ENCODE measurements around the gene RBBP8NL. TPM values are rescaled to one million over a fixed set of nuclear protein-coding genes. Genes with fewer than 3 reads are reported as not detected.
"Not testable (repeated sequence)": the region's sequence is repeated elsewhere in the genome, so short reads cannot be mapped to it uniquely, and the experiment has no call there.

The RBBP8NL gene
- total RNA-seq, 1 donor from 2014 or later = 0.10 TPM

DNA sequence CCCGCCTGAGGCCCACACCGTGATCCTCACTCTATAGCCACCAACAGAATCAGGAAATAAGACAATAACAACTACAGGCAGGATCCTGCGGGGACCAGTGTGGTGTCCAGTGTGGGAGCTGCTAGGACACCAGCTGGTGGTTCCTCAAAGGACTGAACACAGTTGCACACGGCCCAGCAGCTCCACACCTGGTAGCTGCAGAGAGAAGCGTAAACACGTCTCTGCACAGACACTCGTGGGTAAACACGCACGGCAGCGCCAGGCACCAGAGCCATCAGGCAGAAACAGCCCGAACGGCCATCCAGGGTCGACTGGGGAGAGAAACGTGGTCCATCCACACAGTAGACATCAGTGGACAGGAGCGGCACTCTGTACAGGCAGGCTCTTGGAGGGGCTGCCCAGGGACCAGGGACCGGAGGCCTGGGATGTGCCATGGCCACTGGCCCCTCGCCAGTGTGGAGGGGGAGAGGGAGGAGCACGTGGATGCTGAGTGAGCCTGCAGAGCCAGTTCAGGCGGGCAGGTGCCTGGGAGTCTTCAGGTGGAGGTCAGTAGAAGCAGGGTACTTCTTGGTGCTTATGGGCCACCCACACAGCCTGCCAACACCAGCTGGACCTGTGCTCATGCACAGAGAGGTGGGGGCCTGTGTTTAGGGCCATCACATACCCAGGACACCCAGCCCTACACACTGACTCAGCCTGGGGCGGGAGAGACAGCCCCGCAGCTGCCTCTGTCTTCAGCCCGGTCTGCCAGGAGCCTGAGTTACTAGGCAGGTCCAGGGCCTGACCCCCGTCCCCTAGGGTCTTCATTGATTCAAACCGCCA lies 52.8 kb downstream of the RBBP8NL start:
- Mint-ChIP-seq H3K4me3 (ENCODE audit: unreplicated experiment) (peak overlapping the region; percentile 75), H3K27me3 (ENCODE audit: unreplicated experiment) (peaks cover 11% of the 10 kb centered on the region)

GRCh38 chr20:62373631-62374179 lies 53.6 kb downstream of the RBBP8NL start:
- not testable (repeated sequence) for H3K4me1 Mint-ChIP-seq (ENCODE audit: unreplicated experiment); H3K27ac Mint-ChIP-seq (ENCODE audit: unreplicated experiment); H3K9me3 Mint-ChIP-seq (ENCODE audit: unreplicated experiment); H3K4me3 Mint-ChIP-seq (ENCODE audit: unreplicated experiment); DNase-seq (ENCODE audit: low spot score); H3K36me3 Mint-ChIP-seq (ENCODE audit: low read depth, unreplicated experiment)
- peaks cover 15% of the 10 kb centered on the region for H3K27me3 Mint-ChIP-seq (ENCODE audit: unreplicated experiment)

More for the DNA sequence above, 52.8 kb downstream of the RBBP8NL start:
- Mint-ChIP-seq H3K36me3 (ENCODE audit: low read depth, unreplicated experiment) (no peaks in the 10 kb centered on the region), H3K9me3 (ENCODE audit: unreplicated experiment) (no peaks in the 10 kb centered on the region), H3K27ac (ENCODE audit: unreplicated experiment) (peak overlapping the region; percentile 57), H3K4me1 (ENCODE audit: unreplicated experiment) (peaks cover 4% of the 10 kb centered on the region)
- no peak for TF ChIP-seq CTCF (IDR thresholded peaks at IDR 0.05; ENCODE audit: unreplicated experiment)
- DNase-seq (ENCODE audit: low spot score) = no peak

GRCh38 chr20:62372042-62372993 lies 55.0 kb downstream of the RBBP8NL start:
- Mint-ChIP-seq H3K4me1 (ENCODE audit: unreplicated experiment) (peaks cover 9% of the 10 kb centered on the region), H3K4me3 (ENCODE audit: unreplicated experiment) (no peak overlapping the region), H3K27me3 (ENCODE audit: unreplicated experiment) (peaks cover 14% of the 10 kb centered on the region), H3K9me3 (ENCODE audit: unreplicated experiment) (no peaks in the 10 kb centered on the region), H3K36me3 (ENCODE audit: low read depth, unreplicated experiment) (no peaks in the 10 kb centered on the region), H3K27ac (ENCODE audit: unreplicated experiment) (no peak overlapping the region)
- no peak for TF ChIP-seq CTCF (IDR thresholded peaks at IDR 0.05; ENCODE audit: unreplicated experiment)
- no peak for DNase-seq (ENCODE audit: low spot score)

DNA sequence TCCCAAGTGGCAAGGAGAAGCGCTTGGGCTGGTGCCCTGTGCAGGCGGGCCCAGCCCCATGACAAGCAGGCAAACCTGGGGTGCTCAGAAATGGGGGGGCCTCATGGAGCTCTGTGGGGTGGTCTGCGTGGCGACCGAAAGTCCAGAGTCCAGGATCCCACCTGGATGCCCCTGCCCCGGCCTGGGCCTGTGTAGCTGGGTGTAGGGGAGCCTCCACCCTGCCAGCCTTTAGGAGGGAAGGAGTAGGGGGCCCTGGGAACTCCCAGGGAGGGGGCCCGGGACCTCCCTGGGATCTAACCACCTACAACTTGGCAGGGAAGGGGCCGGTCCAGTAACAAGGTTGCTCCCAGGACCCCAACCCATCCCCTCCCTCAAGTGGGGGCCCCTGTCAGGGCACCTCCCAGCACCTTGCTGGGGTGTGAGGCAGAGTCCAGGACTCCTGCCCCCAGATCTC lies 55.7 kb downstream of the RBBP8NL start:
- DNase-seq (ENCODE audit: low spot score) = no peak
- peaks cover 9% of the 10 kb centered on the region for H3K4me1 Mint-ChIP-seq (ENCODE audit: unreplicated experiment)
- no peak for TF ChIP-seq CTCF (IDR thresholded peaks at IDR 0.05; ENCODE audit: unreplicated experiment)
- H3K36me3 Mint-ChIP-seq (ENCODE audit: low read depth, unreplicated experiment) = no peaks in the 10 kb centered on the region
- H3K4me3 Mint-ChIP-seq (ENCODE audit: unreplicated experiment) = no peak overlapping the region
- no peak overlapping the region for H3K27ac Mint-ChIP-seq (ENCODE audit: unreplicated experiment)
- peaks cover 10% of the 10 kb centered on the region for H3K27me3 Mint-ChIP-seq (ENCODE audit: unreplicated experiment)
- no peaks in the 10 kb centered on the region for H3K9me3 Mint-ChIP-seq (ENCODE audit: unreplicated experiment)

DNA sequence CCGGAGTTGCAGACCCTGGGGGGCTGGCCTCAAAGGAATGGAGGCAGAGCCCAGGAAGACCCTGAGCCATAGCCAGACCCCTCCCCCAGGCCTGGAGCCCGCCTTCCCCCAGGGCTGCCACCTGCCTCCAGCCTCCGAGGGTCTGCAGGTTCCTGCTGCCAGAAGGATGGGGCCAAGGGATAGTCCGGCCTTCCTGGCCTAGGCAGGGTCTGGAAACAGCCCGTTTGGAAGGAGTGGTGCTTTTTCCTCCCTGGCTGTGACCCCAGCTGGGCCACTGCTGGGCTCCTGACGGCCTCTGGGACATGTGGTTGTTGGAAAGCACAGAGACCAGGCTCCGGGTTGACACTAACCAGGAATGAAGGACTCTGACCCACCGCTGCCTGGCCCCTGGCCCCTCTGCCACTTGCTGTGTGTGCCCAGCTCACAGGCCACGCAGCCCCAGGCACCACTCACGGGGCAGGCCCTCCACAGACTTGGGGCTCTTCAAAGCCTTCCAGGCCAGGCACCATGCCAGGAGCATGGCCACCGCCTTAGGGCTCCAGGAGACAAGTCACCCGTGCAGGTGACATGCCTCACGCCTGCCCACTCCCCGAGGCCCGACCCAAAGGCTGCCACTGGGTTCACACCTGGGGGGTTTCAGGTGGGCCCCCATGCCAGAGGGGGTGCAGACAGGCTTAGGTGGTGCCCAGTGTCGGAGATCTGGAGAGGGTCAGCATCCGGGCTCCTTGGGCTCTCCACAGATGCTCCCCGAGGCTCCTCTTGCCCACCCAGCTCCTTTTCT lies 56.3 kb downstream of the RBBP8NL start:
- no peaks in the 10 kb centered on the region for H3K36me3 Mint-ChIP-seq (ENCODE audit: low read depth, unreplicated experiment)
- no peak overlapping the region for H3K4me3 Mint-ChIP-seq (ENCODE audit: unreplicated experiment)
- TF ChIP-seq CTCF (IDR thresholded peaks at IDR 0.05; ENCODE audit: unreplicated experiment) = no peak
- no peak overlapping the region for H3K27ac Mint-ChIP-seq (ENCODE audit: unreplicated experiment)
- H3K27me3 Mint-ChIP-seq (ENCODE audit: unreplicated experiment) = peaks cover 10% of the 10 kb centered on the region
- no peaks in the 10 kb centered on the region for H3K9me3 Mint-ChIP-seq (ENCODE audit: unreplicated experiment)
- H3K4me1 Mint-ChIP-seq (ENCODE audit: unreplicated experiment) = peaks cover 9% of the 10 kb centered on the region
- no peak for DNase-seq (ENCODE audit: low spot score)

Data from endothelial cell (in vitro differentiated cells).